ENCODE measurements around the gene LINC00305.

Gene LINC00305

GRCh38 chr18:64148988-64149387 lies at the start of gene LINC00305:
LINC00305 (minus strand) TSS chr18:64149088.
- no peak for DNase-seq

- no peak for DNase-seq
Measured at GRCh38 chr18:64191069-64191468, 42.2 kb upstream of the LINC00305 start.

GRCh38 chr18:64185987-64186386 lies 37.1 kb upstream of the LINC00305 start:
- no peak for DNase-seq

- no peak for DNase-seq
Measured at GRCh38 chr18:64183665-64184064, 34.8 kb upstream of the LINC00305 start.

- no peak for DNase-seq
Measured at GRCh38 chr18:64180617-64181016, 31.7 kb upstream of the LINC00305 start.

- DNase-seq, result no peak
Measured at GRCh38 chr18:64180171-64180570, 31.3 kb upstream of the LINC00305 start.

- DNase-seq, result no peak
Measured at GRCh38 chr18:64179556-64180080, 30.7 kb upstream of the LINC00305 start.

GRCh38 chr18:64178860-64179259 lies 30.0 kb upstream of the LINC00305 start:
- DNase-seq, result no peak

- no peak for DNase-seq
Measured at GRCh38 chr18:64175432-64175831, 26.5 kb upstream of the LINC00305 start.

GRCh38 chr18:64171576-64171975 lies 22.7 kb upstream of the LINC00305 start:
- DNase-seq, result no peak

GRCh38 chr18:64167408-64167925 lies 18.6 kb upstream of the LINC00305 start:
- DNase-seq, result no peak

- DNase-seq, result no peak
Measured at GRCh38 chr18:64165906-64166305, 17.0 kb upstream of the LINC00305 start.

- DNase-seq, result no peak
Measured at GRCh38 chr18:64164883-64165282, 16.0 kb upstream of the LINC00305 start.

- DNase-seq, result no peak
Measured at GRCh38 chr18:64149916-64150438, 1.1 kb upstream of the LINC00305 start.

GRCh38 chr18:64142904-64143303 lies 6.0 kb downstream of the LINC00305 start:
- no peak for DNase-seq

- no peak for DNase-seq
Measured at GRCh38 chr18:64137914-64138313, 11.0 kb downstream of the LINC00305 start.

GRCh38 chr18:64134044-64134747 lies 14.7 kb downstream of the LINC00305 start:
- DNase-seq, result no peak

- DNase-seq, result no peak
Measured at GRCh38 chr18:64132871-64133270, 16.0 kb downstream of the LINC00305 start.

- DNase-seq, result no peak
Measured at GRCh38 chr18:64131314-64131713, 17.6 kb downstream of the LINC00305 start.

GRCh38 chr18:64127172-64127571 lies 21.7 kb downstream of the LINC00305 start:
- no peak for DNase-seq

- DNase-seq, result no peak
Measured at GRCh38 chr18:64119916-64120315, 29.0 kb downstream of the LINC00305 start.

GRCh38 chr18:64118406-64118805 lies 30.5 kb downstream of the LINC00305 start:
- DNase-seq, result no peak

- DNase-seq, result no peak
Measured at GRCh38 chr18:64116571-64117175, 32.2 kb downstream of the LINC00305 start.

GRCh38 chr18:64115881-64116280 lies 33.0 kb downstream of the LINC00305 start:
- DNase-seq, result no peak
